Cardiac muscle cell (in vitro differentiated cells and primary cell): ENCODE results near the gene ERBB3. TPM values are rescaled to one million over a fixed set of nuclear protein-coding genes. Genes with fewer than 3 reads are reported as not detected.
"Not testable (repeated sequence)": the region's sequence is repeated elsewhere in the genome, so short reads cannot be mapped to it uniquely, and the experiment has no call there.

Experiments
- DNase-seq, 2 donors: peaks; one replicate each; pipeline versions ENCODE4 v3.0.0 to v3.0.0-alpha.2; 2010 to 2017; ENCODE audit warnings: low read depth in 1 of 2, low spot score in 1 of 2
- H3K27ac ChIP-seq: fragments of 200-600 bp; sonication (generic); 2 replicates; pipeline ENCODE4 v1.5.1; 2016
- H3K27me3 ChIP-seq: fragments of 200-600 bp; sonication (generic); 2 replicates; pipeline ENCODE4 v1.6.0; 2016; ENCODE audit warnings: control low read depth
- H3K36me3 ChIP-seq: fragments of 200-600 bp; sonication (generic); 2 replicates; pipeline ENCODE4 v1.5.1; 2016; ENCODE audit warnings: control low read depth
- H3K4me1 ChIP-seq: fragments of 200-600 bp; sonication (generic); 2 replicates; pipeline ENCODE4 v1.8.1; 2017; ENCODE audit warnings: low read depth, mild to moderate bottlenecking, mixed run types
- H3K4me3 ChIP-seq: fragments of 200-600 bp; sonication (generic); 2 replicates; pipeline ENCODE4 v1.5.1; 2016; ENCODE audit warnings: mild to moderate bottlenecking
- H3K9me3 ChIP-seq: fragments of 200-600 bp; sonication (generic); 2 replicates; pipeline ENCODE4 v1.5.1; 2017; ENCODE audit warnings: low read depth, mild to moderate bottlenecking, control low read depth
- CTCF ChIP-seq: IDR thresholded peaks from 2 replicates; pipeline ENCODE4 v1.5.1; 2012; ENCODE audit warnings: low read depth, mild to moderate bottlenecking, low read length
- polyA plus RNA-seq: library from polyadenylated mRNA; unstranded; fragments of >200 nt; fragmentation: Nextera tagmentation; extraction: Ambion mirVana; gene quantifications from 2 replicates; pipeline ENCODE4 v1.2.1, GENCODE V29; 2016
- total RNA-seq: library from RNA; depleted of rRNA; stranded (reverse); fragments of >200 nt; gene quantifications from 2 replicates; pipeline ENCODE4 v1.2.3, GENCODE V29; 2016

Gene ERBB3
- total and polyA plus RNA-seq, 2 experiments from 2014 or later, result 10.5 to 22.0 TPM

- no peak overlapping the region for H3K27ac ChIP-seq
- TF ChIP-seq CTCF, result no peak
- no peak overlapping the region for H3K4me3 ChIP-seq
- no peak for DNase-seq
- no peaks in the 10 kb centered on the region for H3K4me1 ChIP-seq
- H3K9me3 ChIP-seq, result no peaks in the 10 kb centered on the region
- no peaks in the 10 kb centered on the region for H3K36me3 ChIP-seq
- no peaks in the 10 kb centered on the region for H3K27me3 ChIP-seq
Measured at GRCh38 chr12:56074396-56074795, 5.6 kb upstream of the ERBB3 start.

- H3K4me1 ChIP-seq, result peaks cover 22% of the 10 kb centered on the region
- not testable (repeated sequence) for H3K27me3 ChIP-seq, H3K9me3 ChIP-seq, DNase-seq, H3K27ac ChIP-seq, H3K36me3 ChIP-seq, H3K4me3 ChIP-seq
Measured at GRCh38 chr12:56077966-56078365, 2.0 kb upstream of the ERBB3 start.

- no peaks in the 10 kb centered on the region for H3K36me3 ChIP-seq
- no peak overlapping the region for H3K4me3 ChIP-seq
- H3K27me3 ChIP-seq, result no peaks in the 10 kb centered on the region
- H3K9me3 ChIP-seq, result no peaks in the 10 kb centered on the region
- H3K27ac ChIP-seq, result no peak overlapping the region
- H3K4me1 ChIP-seq, result peaks cover 22% of the 10 kb centered on the region
- no peak for TF ChIP-seq CTCF
- no peak for DNase-seq
Measured at GRCh38 chr12:56078427-56078826, 1.5 kb upstream of the ERBB3 start.

- Histone ChIP-seq H3K4me3 (peak overlapping the region; percentile 43), H3K27ac (no peak overlapping the region), H3K27me3 (no peaks in the 10 kb centered on the region), H3K9me3 (no peaks in the 10 kb centered on the region), H3K36me3 (no peaks in the 10 kb centered on the region), H3K4me1 (peaks cover 22% of the 10 kb centered on the region)
- peak; percentile 86 to 88 for DNase-seq
- TF ChIP-seq CTCF, result peak; percentile 74
Measured at GRCh38 chr12:56078931-56079722, 838 bp upstream of the ERBB3 start.

GRCh38 chr12:56080556-56081138 lies 682 bp downstream of the ERBB3 start:
- Histone ChIP-seq H3K27ac (peak overlapping the region; percentile 63), H3K4me1 (peaks cover 22% of the 10 kb centered on the region), H3K9me3 (no peaks in the 10 kb centered on the region), H3K27me3 (no peaks in the 10 kb centered on the region), H3K4me3 (peak overlapping the region; percentile 43), H3K36me3 (no peaks in the 10 kb centered on the region)
- TF ChIP-seq CTCF, result no peak
- DNase-seq, result peak in 1 of 2 donors; percentile 22
